HepG2 (cell line): ENCODE results near the gene CMIP. TPM values are rescaled to one million over a fixed set of nuclear protein-coding genes. Genes with fewer than 3 reads are reported as not detected.

Experiments used
- CEBPB ChIP-seq: IDR thresholded peaks from 2 replicates; pipeline ENCODE4 v1.6.1; 2011; ENCODE audit warnings: low read depth, low read length, improper control_type of control experiment, borderline replicate concordance
- HIVEP1 ChIP-seq: sonication (generic); formaldehyde crosslinking; IDR thresholded peaks from 2 replicates; pipeline ENCODE4 v1.4.0; 2020; ENCODE audit warnings: mild to moderate bottlenecking, missing genetic modification reagents
- HMG20B ChIP-seq: conservative IDR thresholded peaks from 2 replicates; pipeline ENCODE4 v1.6.1; 2016; ENCODE audit warnings: missing genetic modification reagents, missing compliant biosample characterization
- HMGA1 ChIP-seq: sonication (generic); formaldehyde crosslinking; conservative IDR thresholded peaks from 2 replicates; pipeline ENCODE4 v1.4.0; 2020; ENCODE audit warnings: missing genetic modification reagents
- NCOA1 ChIP-seq: sonication (generic); formaldehyde crosslinking; IDR thresholded peaks from 2 replicates; pipeline ENCODE4 v1.9.0; 2021; ENCODE audit warnings: missing genetic modification reagents
- PRMT3 ChIP-seq: sonication (generic); formaldehyde crosslinking; IDR thresholded peaks from 2 replicates; pipeline ENCODE4 v1.8.1; 2022; ENCODE audit warnings: low read depth, mild to moderate bottlenecking, moderate library complexity, missing genetic modification reagents, borderline replicate concordance
- RFXANK ChIP-seq: IDR thresholded peaks from 2 replicates; pipeline ENCODE4 v1.6.1; 2016
- ZBTB7A ChIP-seq: sonication (generic); formaldehyde crosslinking; IDR thresholded peaks from 2 replicates; pipeline ENCODE4 v1.8.0; 2022; ENCODE audit warnings: mild to moderate bottlenecking, missing genetic modification reagents
- ZKSCAN1 ChIP-seq: fragments of 150-350 bp; IDR thresholded peaks from 2 replicates; pipeline ENCODE4 v1.6.1; 2014; ENCODE audit warnings: low read length
- ZNF124 ChIP-seq: sonication (generic); formaldehyde crosslinking; IDR thresholded peaks from 2 replicates; pipeline ENCODE4 v1.4.0; 2020; ENCODE audit warnings: missing genetic modification reagents
- ZNF460 ChIP-seq: sonication (generic); formaldehyde crosslinking; IDR thresholded peaks from 2 replicates; pipeline ENCODE4 v1.5.1; 2020; ENCODE audit warnings: missing genetic modification reagents, mild to moderate bottlenecking, borderline replicate concordance
- ZNF546 ChIP-seq: sonication (generic); formaldehyde crosslinking; conservative IDR thresholded peaks from 2 replicates; pipeline ENCODE4 v1.8.1; 2023; ENCODE audit warnings: mild to moderate bottlenecking, missing genetic modification reagents
- polyA plus RNA-seq, 8 experiments: library from polyadenylated mRNA; depleted of rRNA in 3 of 8; stranded (reverse) in 7 of 8; unstranded in 1 of 8; fragments of >200 nt; fragmentation: Illumina TruSeq in 4 of 8; extraction: Trizol in 4 of 8; gene quantifications; 2 replicates each; pipeline versions ENCODE4 v1.2.1 to v1.2.3, GENCODE V29; 2011 to 2016; ENCODE audit warnings: low read depth in 4 of 8, missing spikeins in 1 of 8, mixed read lengths in 1 of 8; ENCODE audit not compliant: insufficient read depth in 1 of 8
- total RNA-seq, 5 experiments: library from RNA; depleted of rRNA; stranded (reverse); fragments of >200 nt; fragmentation: Illumina TruSeq; extraction: Trizol; gene quantifications; 2 replicates each; pipeline ENCODE4 v1.2.3, GENCODE V29; 2016; ENCODE audit warnings: low read depth in 1 of 5
- TF ChIP-seq, protein P1 (sequence below): sonication (generic); formaldehyde crosslinking; conservative IDR thresholded peaks from 2 replicates; pipeline ENCODE4 v1.4.0; 2020; ENCODE audit warnings: missing genetic modification reagents
- TF ChIP-seq, protein P2 (sequence below): sonication (generic); formaldehyde crosslinking; IDR thresholded peaks from 2 replicates; pipeline ENCODE4 v1.8.0; 2023; ENCODE audit warnings: mild to moderate bottlenecking, missing genetic modification reagents
- TF ChIP-seq, protein P3 (sequence below): fragments of 450-650 bp; IDR thresholded peaks from 2 replicates; pipeline ENCODE4 v1.6.1; 2017
- TF ChIP-seq, protein P4 (sequence below): sonication (generic); formaldehyde crosslinking; IDR thresholded peaks from 2 replicates; pipeline ENCODE4 v1.4.0; 2020; ENCODE audit warnings: missing genetic modification reagents, mild to moderate bottlenecking, borderline replicate concordance
- TF ChIP-seq, protein P5 (sequence below): sonication (generic); formaldehyde crosslinking; IDR thresholded peaks from 2 replicates; pipeline ENCODE4 v1.5.0; 2020; ENCODE audit warnings: missing genetic modification reagents
- TF ChIP-seq, protein P6 (sequence below): sonication (generic); formaldehyde crosslinking; IDR thresholded peaks from 2 replicates; pipeline ENCODE4 v1.9.0; 2021; ENCODE audit warnings: missing genetic modification reagents, mild to moderate bottlenecking, borderline replicate concordance
- TF ChIP-seq, protein P7 (sequence below): sonication (generic); formaldehyde crosslinking; IDR thresholded peaks from 2 replicates; pipeline ENCODE4 v1.5.1; 2020; ENCODE audit warnings: missing genetic modification reagents, mild to moderate bottlenecking, borderline replicate concordance

Gene CMIP
- total and polyA plus RNA-seq, 2 of the 13 experiments (the other 11 are each of a cell fraction or from before 2014, with no cell fraction given) = 10.9 to 18.1 TPM

DNA sequence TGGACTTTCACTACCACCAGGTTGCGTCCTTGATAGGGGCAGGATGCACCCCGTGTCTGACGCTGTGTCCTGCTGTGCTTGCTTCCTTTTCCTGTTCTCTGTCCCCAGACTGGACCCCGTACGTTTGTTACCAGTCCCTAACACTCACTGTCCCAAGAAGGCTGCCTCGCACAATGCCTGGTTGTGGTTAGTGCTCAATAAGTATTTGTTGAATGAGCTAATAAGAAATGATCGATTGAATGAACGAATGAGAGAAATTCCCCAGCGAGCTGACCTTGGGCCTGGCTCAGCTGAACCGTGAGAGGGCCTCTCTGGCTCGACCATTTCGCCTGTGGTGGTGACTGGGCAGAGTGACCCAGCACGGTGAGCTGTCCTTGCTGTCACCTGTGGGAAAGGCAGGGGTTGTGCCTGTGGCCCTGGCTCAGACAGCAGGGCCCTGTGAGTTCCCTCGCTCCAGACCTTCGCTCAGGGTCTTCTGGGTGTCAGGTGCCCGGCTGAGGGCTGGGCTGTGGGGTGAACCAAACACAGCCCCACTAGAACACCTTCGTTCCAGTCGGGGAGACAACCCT lies 20.9 kb downstream of the CMIP start (continued):
- no peak for TF ChIP-seq CEBPB
- TF ChIP-seq, protein P1, sequence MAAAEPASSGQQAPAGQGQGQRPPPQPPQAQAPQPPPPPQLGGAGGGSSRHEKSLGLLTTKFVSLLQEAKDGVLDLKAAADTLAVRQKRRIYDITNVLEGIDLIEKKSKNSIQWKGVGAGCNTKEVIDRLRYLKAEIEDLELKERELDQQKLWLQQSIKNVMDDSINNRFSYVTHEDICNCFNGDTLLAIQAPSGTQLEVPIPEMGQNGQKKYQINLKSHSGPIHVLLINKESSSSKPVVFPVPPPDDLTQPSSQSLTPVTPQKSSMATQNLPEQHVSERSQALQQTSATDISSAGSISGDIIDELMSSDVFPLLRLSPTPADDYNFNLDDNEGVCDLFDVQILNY (CRISPR knock-in tag) = no peak
- TF ChIP-seq RFXANK (CRISPR knock-in tag) = no peak
- TF ChIP-seq, protein P2, sequence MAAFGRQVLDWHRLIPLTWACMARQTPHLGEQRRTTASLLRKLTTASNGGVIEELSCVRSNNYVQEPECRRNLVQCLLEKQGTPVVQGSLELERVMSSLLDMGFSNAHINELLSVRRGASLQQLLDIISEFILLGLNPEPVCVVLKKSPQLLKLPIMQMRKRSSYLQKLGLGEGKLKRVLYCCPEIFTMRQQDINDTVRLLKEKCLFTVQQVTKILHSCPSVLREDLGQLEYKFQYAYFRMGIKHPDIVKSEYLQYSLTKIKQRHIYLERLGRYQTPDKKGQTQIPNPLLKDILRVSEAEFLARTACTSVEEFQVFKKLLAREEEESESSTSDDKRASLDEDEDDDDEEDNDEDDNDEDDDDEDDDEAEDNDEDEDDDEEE (CRISPR knock-in tag) = no peak
- TF ChIP-seq, protein P3, sequence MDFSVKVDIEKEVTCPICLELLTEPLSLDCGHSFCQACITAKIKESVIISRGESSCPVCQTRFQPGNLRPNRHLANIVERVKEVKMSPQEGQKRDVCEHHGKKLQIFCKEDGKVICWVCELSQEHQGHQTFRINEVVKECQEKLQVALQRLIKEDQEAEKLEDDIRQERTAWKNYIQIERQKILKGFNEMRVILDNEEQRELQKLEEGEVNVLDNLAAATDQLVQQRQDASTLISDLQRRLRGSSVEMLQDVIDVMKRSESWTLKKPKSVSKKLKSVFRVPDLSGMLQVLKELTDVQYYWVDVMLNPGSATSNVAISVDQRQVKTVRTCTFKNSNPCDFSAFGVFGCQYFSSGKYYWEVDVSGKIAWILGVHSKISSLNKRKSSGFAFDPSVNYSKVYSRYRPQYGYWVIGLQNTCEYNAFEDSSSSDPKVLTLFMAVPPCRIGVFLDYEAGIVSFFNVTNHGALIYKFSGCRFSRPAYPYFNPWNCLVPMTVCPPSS = no peak
- TF ChIP-seq, protein P4, sequence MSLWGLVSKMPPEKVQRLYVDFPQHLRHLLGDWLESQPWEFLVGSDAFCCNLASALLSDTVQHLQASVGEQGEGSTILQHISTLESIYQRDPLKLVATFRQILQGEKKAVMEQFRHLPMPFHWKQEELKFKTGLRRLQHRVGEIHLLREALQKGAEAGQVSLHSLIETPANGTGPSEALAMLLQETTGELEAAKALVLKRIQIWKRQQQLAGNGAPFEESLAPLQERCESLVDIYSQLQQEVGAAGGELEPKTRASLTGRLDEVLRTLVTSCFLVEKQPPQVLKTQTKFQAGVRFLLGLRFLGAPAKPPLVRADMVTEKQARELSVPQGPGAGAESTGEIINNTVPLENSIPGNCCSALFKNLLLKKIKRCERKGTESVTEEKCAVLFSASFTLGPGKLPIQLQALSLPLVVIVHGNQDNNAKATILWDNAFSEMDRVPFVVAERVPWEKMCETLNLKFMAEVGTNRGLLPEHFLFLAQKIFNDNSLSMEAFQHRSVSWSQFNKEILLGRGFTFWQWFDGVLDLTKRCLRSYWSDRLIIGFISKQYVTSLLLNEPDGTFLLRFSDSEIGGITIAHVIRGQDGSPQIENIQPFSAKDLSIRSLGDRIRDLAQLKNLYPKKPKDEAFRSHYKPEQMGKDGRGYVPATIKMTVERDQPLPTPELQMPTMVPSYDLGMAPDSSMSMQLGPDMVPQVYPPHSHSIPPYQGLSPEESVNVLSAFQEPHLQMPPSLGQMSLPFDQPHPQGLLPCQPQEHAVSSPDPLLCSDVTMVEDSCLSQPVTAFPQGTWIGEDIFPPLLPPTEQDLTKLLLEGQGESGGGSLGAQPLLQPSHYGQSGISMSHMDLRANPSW = no peak
- TF ChIP-seq PRMT3 (CRISPR knock-in tag) = no peak
- TF ChIP-seq ZKSCAN1 = no peak
- 0 out of 2 replicates have a peak, but pooled peaks have one; percentile 29 for TF ChIP-seq HIVEP1 (CRISPR knock-in tag)
- TF ChIP-seq, protein P5, sequence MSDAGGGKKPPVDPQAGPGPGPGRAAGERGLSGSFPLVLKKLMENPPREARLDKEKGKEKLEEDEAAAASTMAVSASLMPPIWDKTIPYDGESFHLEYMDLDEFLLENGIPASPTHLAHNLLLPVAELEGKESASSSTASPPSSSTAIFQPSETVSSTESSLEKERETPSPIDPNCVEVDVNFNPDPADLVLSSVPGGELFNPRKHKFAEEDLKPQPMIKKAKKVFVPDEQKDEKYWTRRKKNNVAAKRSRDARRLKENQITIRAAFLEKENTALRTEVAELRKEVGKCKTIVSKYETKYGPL (CRISPR knock-in tag) = no peak
- TF ChIP-seq ZNF124 (CRISPR knock-in tag) = no peak
- no peak for TF ChIP-seq ZBTB7A (CRISPR knock-in tag)
- no peak for TF ChIP-seq ZNF460 (CRISPR knock-in tag)
- no peak for TF ChIP-seq ZNF546 (CRISPR knock-in tag)
- no peak for TF ChIP-seq HMGA1 (CRISPR knock-in tag)
- no peak for TF ChIP-seq HMG20B (CRISPR knock-in tag)
- TF ChIP-seq NCOA1 = no peak
- TF ChIP-seq, protein P6, sequence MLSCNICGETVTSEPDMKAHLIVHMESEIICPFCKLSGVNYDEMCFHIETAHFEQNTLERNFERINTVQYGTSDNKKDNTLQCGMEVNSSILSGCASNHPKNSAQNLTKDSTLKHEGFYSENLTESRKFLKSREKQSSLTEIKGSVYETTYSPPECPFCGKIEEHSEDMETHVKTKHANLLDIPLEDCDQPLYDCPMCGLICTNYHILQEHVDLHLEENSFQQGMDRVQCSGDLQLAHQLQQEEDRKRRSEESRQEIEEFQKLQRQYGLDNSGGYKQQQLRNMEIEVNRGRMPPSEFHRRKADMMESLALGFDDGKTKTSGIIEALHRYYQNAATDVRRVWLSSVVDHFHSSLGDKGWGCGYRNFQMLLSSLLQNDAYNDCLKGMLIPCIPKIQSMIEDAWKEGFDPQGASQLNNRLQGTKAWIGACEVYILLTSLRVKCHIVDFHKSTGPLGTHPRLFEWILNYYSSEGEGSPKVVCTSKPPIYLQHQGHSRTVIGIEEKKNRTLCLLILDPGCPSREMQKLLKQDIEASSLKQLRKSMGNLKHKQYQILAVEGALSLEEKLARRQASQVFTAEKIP = no peak
- TF ChIP-seq, protein P7, sequence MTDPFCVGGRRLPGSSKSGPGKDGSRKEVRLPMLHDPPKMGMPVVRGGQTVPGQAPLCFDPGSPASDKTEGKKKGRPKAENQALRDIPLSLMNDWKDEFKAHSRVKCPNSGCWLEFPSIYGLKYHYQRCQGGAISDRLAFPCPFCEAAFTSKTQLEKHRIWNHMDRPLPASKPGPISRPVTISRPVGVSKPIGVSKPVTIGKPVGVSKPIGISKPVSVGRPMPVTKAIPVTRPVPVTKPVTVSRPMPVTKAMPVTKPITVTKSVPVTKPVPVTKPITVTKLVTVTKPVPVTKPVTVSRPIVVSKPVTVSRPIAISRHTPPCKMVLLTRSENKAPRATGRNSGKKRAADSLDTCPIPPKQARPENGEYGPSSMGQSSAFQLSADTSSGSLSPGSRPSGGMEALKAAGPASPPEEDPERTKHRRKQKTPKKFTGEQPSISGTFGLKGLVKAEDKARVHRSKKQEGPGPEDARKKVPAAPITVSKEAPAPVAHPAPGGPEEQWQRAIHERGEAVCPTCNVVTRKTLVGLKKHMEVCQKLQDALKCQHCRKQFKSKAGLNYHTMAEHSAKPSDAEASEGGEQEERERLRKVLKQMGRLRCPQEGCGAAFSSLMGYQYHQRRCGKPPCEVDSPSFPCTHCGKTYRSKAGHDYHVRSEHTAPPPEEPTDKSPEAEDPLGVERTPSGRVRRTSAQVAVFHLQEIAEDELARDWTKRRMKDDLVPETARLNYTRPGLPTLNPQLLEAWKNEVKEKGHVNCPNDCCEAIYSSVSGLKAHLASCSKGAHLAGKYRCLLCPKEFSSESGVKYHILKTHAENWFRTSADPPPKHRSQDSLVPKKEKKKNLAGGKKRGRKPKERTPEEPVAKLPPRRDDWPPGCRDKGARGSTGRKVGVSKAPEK (CRISPR knock-in tag) = no peak
